ENCODE measurements around the gene NRG2.

Gene NRG2

GRCh38 chr5:139964994-139965565 lies 78.0 kb downstream of the NRG2 start:
- Histone ChIP-seq H3K36me3 (ENCODE audit: control insufficient read depth in 1 of 2, insufficient read depth in 2 of 2, low read length in 2 of 2) (no peaks in the 10 kb centered on the region), H3K27me3 (ENCODE audit: control insufficient read depth in 1 of 2, insufficient read depth in 2 of 2, low read length in 2 of 2) (peaks cover 0 to 2% of the 10 kb centered on the region in 2 donors), H3K4me3 (ENCODE audit: low read depth in 1 of 2, low read length in 2 of 2) (no peak overlapping the region), H3K9me3 (ENCODE audit: control insufficient read depth in 1 of 2, low read length in 2 of 2) (no peaks in the 10 kb centered on the region), H3K9ac (ENCODE audit: low read depth in 1 of 2, low read length in 2 of 2) (no peak overlapping the region), H3K4me1 (ENCODE audit: control insufficient read depth in 1 of 2, insufficient read depth in 2 of 2, low read length in 2 of 2) (no peaks in the 10 kb centered on the region), H3K27ac (ENCODE audit: low read depth, low read length) (no peak overlapping the region)

DNA sequence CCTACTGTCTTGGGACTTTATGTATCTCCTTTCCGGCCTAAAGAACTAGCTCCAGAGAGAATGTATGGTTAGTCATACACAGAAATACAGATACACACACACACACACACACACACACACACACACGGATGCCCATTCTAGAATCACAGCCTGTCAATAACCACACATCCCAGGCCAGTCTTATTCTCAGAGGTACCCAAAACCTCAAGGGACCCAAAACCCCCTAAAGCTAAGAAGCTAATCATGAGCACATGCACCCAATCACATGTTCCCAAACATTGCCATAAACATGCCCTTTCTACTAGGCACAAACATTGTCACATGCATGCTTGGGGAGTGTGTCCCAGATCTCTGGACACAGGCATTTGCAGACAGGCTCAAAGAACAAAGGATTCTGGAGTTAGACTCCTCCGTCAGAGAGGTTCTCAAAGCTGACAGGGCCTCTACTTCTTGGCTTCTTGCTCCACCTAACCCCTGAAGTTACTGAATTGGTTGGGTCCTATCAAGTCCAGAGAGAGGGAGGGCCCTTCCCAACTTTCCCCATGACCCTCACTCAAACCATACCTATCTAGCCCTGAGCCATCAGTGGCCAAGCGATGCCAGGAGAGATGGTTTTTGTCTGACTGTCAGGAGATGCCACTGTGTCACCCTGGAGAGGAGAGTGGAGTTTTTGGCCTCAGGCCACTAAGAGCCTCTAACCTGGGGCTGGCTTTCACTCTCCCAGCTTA lies 78.7 kb downstream of the NRG2 start:
- peaks cover 0 to under 1% of the 10 kb centered on the region in 2 donors for H3K27me3 ChIP-seq (ENCODE audit: control insufficient read depth in 1 of 2, insufficient read depth in 2 of 2, low read length in 2 of 2)
- H3K4me3 ChIP-seq (ENCODE audit: low read depth in 1 of 2, low read length in 2 of 2): no peak overlapping the region
- H3K9me3 ChIP-seq (ENCODE audit: control insufficient read depth in 1 of 2, low read length in 2 of 2): no peaks in the 10 kb centered on the region
- no peaks in the 10 kb centered on the region for H3K36me3 ChIP-seq (ENCODE audit: control insufficient read depth in 1 of 2, insufficient read depth in 2 of 2, low read length in 2 of 2)
- no peaks in the 10 kb centered on the region for H3K4me1 ChIP-seq (ENCODE audit: control insufficient read depth in 1 of 2, insufficient read depth in 2 of 2, low read length in 2 of 2)
- H3K27ac ChIP-seq (ENCODE audit: low read depth, low read length): no peak overlapping the region
- H3K9ac ChIP-seq (ENCODE audit: low read depth in 1 of 2, low read length in 2 of 2): no peak overlapping the region

DNA sequence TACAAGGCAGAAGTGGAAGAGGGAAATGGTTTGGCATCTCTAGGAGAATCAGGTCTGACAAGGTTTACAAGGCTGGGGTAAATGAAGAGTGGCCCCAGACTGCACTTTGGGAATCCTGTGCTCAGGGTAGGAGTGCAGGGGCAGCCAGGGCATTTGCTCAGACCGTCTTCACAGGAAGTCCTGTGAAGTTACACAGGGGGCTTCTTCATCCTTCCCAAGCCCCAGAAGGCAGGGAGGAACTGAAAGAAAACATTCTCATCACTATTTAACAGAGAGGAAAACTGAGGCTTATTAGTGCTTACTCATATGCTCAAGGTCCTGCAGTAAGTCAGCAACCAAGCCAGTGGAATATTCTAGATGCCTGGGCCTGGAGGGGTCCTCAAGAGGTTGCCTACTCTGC lies 80.7 kb downstream of the NRG2 start:
- Histone ChIP-seq H3K27ac (ENCODE audit: low read depth, low read length) (no peak overlapping the region), H3K36me3 (ENCODE audit: control insufficient read depth in 1 of 2, insufficient read depth in 2 of 2, low read length in 2 of 2) (no peaks in the 10 kb centered on the region), H3K4me1 (ENCODE audit: control insufficient read depth in 1 of 2, insufficient read depth in 2 of 2, low read length in 2 of 2) (no peaks in the 10 kb centered on the region), H3K9me3 (ENCODE audit: control insufficient read depth in 1 of 2, low read length in 2 of 2) (no peaks in the 10 kb centered on the region), H3K4me3 (ENCODE audit: low read depth in 1 of 2, low read length in 2 of 2) (no peak overlapping the region), H3K27me3 (ENCODE audit: control insufficient read depth in 1 of 2, insufficient read depth in 2 of 2, low read length in 2 of 2) (no peaks in the 10 kb centered on the region), H3K9ac (ENCODE audit: low read depth in 1 of 2, low read length in 2 of 2) (no peak overlapping the region)

DNA sequence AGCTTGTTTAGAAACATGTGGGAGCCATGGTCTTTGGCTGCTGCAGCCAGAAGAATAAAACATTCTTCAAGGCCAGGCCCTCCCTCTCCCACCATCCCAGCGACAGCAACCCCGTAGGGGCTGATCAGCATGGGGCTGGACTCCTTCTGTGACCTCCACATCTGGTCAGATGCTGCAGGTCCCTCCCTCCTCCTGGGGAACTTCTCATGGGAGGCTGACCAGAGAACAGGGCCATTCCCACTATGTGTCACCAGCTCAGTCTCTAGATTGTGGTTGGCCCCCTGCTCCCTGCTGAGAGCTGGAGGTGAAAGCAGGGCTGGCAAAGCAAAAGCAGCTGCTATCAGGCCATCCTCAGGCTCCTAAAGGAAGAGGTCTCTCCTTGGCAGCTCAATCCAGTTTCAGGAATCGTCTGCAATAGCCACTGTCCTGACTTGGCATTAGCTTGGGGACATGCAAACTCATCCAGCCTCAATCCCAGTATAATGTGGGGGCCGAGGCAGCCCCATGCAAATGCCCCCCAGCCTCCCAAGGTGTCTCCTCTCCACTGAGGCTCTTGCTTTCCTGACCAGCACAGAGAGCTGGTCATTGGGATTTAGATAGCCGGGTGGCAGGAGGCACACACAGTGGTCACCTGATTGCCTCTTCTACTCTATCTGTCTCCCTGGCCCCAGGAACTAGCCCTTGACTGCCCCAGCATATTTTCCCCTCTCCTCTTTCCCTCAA lies 81.5 kb downstream of the NRG2 start:
- H3K9me3 ChIP-seq (ENCODE audit: control insufficient read depth in 1 of 2, low read length in 2 of 2): no peaks in the 10 kb centered on the region
- no peak overlapping the region for H3K27ac ChIP-seq (ENCODE audit: low read depth, low read length)
- no peaks in the 10 kb centered on the region for H3K27me3 ChIP-seq (ENCODE audit: control insufficient read depth in 1 of 2, insufficient read depth in 2 of 2, low read length in 2 of 2)
- no peaks in the 10 kb centered on the region for H3K36me3 ChIP-seq (ENCODE audit: control insufficient read depth in 1 of 2, insufficient read depth in 2 of 2, low read length in 2 of 2)
- no peaks in the 10 kb centered on the region for H3K4me1 ChIP-seq (ENCODE audit: control insufficient read depth in 1 of 2, insufficient read depth in 2 of 2, low read length in 2 of 2)
- H3K4me3 ChIP-seq (ENCODE audit: low read depth in 1 of 2, low read length in 2 of 2): no peak overlapping the region
- no peak overlapping the region for H3K9ac ChIP-seq (ENCODE audit: low read depth in 1 of 2, low read length in 2 of 2)

GRCh38 chr5:139960723-139961383 lies 82.2 kb downstream of the NRG2 start:
- Histone ChIP-seq H3K27me3 (ENCODE audit: control insufficient read depth in 1 of 2, insufficient read depth in 2 of 2, low read length in 2 of 2) (peaks cover 0 to 3% of the 10 kb centered on the region in 2 donors), H3K9ac (ENCODE audit: low read depth in 1 of 2, low read length in 2 of 2) (no peak overlapping the region), H3K4me1 (ENCODE audit: control insufficient read depth in 1 of 2, insufficient read depth in 2 of 2, low read length in 2 of 2) (no peaks in the 10 kb centered on the region), H3K4me3 (ENCODE audit: low read depth in 1 of 2, low read length in 2 of 2) (no peak overlapping the region), H3K27ac (ENCODE audit: low read depth, low read length) (no peak overlapping the region), H3K9me3 (ENCODE audit: control insufficient read depth in 1 of 2, low read length in 2 of 2) (no peaks in the 10 kb centered on the region), H3K36me3 (ENCODE audit: control insufficient read depth in 1 of 2, insufficient read depth in 2 of 2, low read length in 2 of 2) (no peaks in the 10 kb centered on the region)

GRCh38 chr5:139958432-139959148 lies 84.5 kb downstream of the NRG2 start:
- no peak overlapping the region for H3K9ac ChIP-seq (ENCODE audit: low read depth in 1 of 2, low read length in 2 of 2)
- no peaks in the 10 kb centered on the region for H3K9me3 ChIP-seq (ENCODE audit: control insufficient read depth in 1 of 2, low read length in 2 of 2)
- no peaks in the 10 kb centered on the region for H3K4me1 ChIP-seq (ENCODE audit: control insufficient read depth in 1 of 2, insufficient read depth in 2 of 2, low read length in 2 of 2)
- no peak overlapping the region for H3K27ac ChIP-seq (ENCODE audit: low read depth, low read length)
- H3K4me3 ChIP-seq (ENCODE audit: low read depth in 1 of 2, low read length in 2 of 2): no peak overlapping the region
- peaks cover 0 to 4% of the 10 kb centered on the region in 2 donors for H3K27me3 ChIP-seq (ENCODE audit: control insufficient read depth in 1 of 2, insufficient read depth in 2 of 2, low read length in 2 of 2)
- no peaks in the 10 kb centered on the region for H3K36me3 ChIP-seq (ENCODE audit: control insufficient read depth in 1 of 2, insufficient read depth in 2 of 2, low read length in 2 of 2)

DNA sequence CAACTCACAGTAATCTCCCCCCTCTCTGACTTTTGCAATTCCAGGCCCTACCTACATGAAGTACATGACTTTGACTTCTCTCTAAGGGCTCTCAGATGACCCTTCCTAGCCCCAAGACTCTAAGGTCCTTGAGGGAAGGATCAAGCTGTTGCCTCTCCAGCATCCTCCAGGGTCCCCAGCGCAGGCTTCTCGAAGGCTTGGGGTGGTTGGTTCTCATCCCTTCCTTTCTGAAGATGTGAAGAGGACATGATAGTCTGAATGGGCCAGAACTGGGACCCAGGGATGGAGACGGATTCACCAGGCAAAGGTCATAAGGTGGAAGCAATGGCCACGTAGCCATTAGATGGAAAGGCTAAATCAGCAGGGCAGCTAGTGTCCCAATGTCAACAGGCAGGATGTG lies 86.8 kb downstream of the NRG2 start:
- Histone ChIP-seq H3K4me1 (ENCODE audit: control insufficient read depth in 1 of 2, insufficient read depth in 2 of 2, low read length in 2 of 2) (no peaks in the 10 kb centered on the region), H3K9me3 (ENCODE audit: control insufficient read depth in 1 of 2, low read length in 2 of 2) (no peaks in the 10 kb centered on the region), H3K27ac (ENCODE audit: low read depth, low read length) (no peak overlapping the region), H3K4me3 (ENCODE audit: low read depth in 1 of 2, low read length in 2 of 2) (no peak overlapping the region), H3K27me3 (ENCODE audit: control insufficient read depth in 1 of 2, insufficient read depth in 2 of 2, low read length in 2 of 2) (peaks cover 0 to 4% of the 10 kb centered on the region in 2 donors), H3K36me3 (ENCODE audit: control insufficient read depth in 1 of 2, insufficient read depth in 2 of 2, low read length in 2 of 2) (no peaks in the 10 kb centered on the region), H3K9ac (ENCODE audit: low read depth in 1 of 2, low read length in 2 of 2) (no peak overlapping the region)

DNA sequence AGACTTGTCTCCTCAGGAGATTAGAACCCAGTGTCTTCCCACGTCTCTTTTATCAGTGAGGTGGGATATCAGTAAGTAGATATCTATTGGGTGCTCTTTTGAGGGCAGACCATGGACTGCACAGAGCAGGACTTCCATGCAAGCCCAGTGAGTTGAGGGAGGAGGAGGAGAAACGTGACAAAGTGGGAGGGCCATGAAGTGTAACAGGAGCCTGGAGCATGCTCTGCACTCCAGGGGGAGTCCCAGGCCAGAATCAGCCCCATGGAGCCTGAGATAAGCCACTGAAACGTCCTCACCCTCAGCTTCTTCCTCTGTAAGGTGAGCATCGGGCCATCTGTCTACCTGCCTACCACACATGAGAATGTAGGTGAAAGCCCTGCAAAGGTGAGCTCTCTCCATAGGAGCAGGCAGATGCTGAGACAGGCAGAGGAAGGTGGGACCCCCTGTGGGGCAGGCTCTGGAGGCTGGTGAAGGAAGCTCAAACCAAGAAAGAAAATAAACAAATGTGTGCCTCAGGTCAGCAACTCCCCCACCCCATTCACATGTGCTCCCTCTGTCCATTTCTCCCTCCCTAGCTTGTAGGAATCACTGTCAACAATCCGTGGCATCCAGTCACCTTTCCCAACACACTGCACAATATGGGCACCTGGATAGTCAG lies 87.4 kb downstream of the NRG2 start:
- no peaks in the 10 kb centered on the region for H3K9me3 ChIP-seq (ENCODE audit: control insufficient read depth in 1 of 2, low read length in 2 of 2)
- H3K36me3 ChIP-seq (ENCODE audit: control insufficient read depth in 1 of 2, insufficient read depth in 2 of 2, low read length in 2 of 2): no peaks in the 10 kb centered on the region
- H3K9ac ChIP-seq (ENCODE audit: low read depth in 1 of 2, low read length in 2 of 2): no peak overlapping the region
- peaks cover 0 to 4% of the 10 kb centered on the region in 2 donors for H3K27me3 ChIP-seq (ENCODE audit: control insufficient read depth in 1 of 2, insufficient read depth in 2 of 2, low read length in 2 of 2)
- no peaks in the 10 kb centered on the region for H3K4me1 ChIP-seq (ENCODE audit: control insufficient read depth in 1 of 2, insufficient read depth in 2 of 2, low read length in 2 of 2)
- no peak overlapping the region for H3K27ac ChIP-seq (ENCODE audit: low read depth, low read length)
- H3K4me3 ChIP-seq (ENCODE audit: low read depth in 1 of 2, low read length in 2 of 2): no peak overlapping the region

DNA sequence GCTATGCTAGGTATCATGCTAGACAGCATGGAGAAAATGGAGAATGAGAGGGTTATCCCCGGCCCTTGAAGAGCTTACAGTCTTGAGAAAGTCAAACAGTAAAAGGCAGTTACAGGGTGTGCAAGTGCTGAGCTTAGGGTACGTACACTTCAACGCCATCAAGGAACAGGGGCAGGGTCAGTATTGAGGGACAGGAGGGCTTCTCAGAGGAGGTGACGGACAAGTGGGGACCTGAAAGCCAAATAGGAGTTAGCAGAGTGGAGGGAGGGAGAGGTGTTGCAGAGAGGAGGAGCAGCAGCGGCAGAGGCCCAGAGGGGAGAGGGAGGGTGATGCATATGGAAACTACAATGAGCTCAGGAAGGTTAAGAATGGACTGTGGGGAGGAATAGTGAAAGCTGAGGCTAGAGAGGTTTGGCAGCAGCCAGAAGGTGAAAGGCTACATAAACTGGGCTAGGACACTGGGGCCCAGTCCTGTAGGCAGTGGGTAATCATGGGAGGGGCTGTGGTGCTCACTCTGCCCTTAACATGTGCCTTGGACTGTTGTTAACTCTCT lies 88.0 kb downstream of the NRG2 start:
- no peak overlapping the region for H3K9ac ChIP-seq (ENCODE audit: low read depth in 1 of 2, low read length in 2 of 2)
- H3K36me3 ChIP-seq (ENCODE audit: control insufficient read depth in 1 of 2, insufficient read depth in 2 of 2, low read length in 2 of 2): no peaks in the 10 kb centered on the region
- H3K4me1 ChIP-seq (ENCODE audit: control insufficient read depth in 1 of 2, insufficient read depth in 2 of 2, low read length in 2 of 2): no peaks in the 10 kb centered on the region
- H3K9me3 ChIP-seq (ENCODE audit: control insufficient read depth in 1 of 2, low read length in 2 of 2): no peaks in the 10 kb centered on the region
- H3K27me3 ChIP-seq (ENCODE audit: control insufficient read depth in 1 of 2, insufficient read depth in 2 of 2, low read length in 2 of 2): peaks cover 1 to 4% of the 10 kb centered on the region in 2 donors
- H3K4me3 ChIP-seq (ENCODE audit: low read depth in 1 of 2, low read length in 2 of 2): no peak overlapping the region
- no peak overlapping the region for H3K27ac ChIP-seq (ENCODE audit: low read depth, low read length)

Data from duodenal mucosa (tissue), 2 donors.